Activated T-cell treated with anti-CD3 and anti-CD28 coated beads for 4 hours (primary cell): ENCODE results near the gene AVPR2.

ENCODE experiments used
- DNase-seq: peaks from one replicate; pipeline ENCODE4 v3.0.0-alpha.2; 2020

AVPR2 gene

GRCh38 chrX:153953892-153954557 lies 49.6 kb downstream of the AVPR2 start:
- no peak for DNase-seq

- no peak for DNase-seq
Measured at GRCh38 chrX:153954558-153955227, 50.2 kb downstream of the AVPR2 start.

- DNase-seq: no peak
Measured at GRCh38 chrX:153955228-153955732, 50.8 kb downstream of the AVPR2 start.

- no peak for DNase-seq
Measured at GRCh38 chrX:153956044-153956907, 51.8 kb downstream of the AVPR2 start.
